ENCODE data around the gene SNRNP40.

DNA sequence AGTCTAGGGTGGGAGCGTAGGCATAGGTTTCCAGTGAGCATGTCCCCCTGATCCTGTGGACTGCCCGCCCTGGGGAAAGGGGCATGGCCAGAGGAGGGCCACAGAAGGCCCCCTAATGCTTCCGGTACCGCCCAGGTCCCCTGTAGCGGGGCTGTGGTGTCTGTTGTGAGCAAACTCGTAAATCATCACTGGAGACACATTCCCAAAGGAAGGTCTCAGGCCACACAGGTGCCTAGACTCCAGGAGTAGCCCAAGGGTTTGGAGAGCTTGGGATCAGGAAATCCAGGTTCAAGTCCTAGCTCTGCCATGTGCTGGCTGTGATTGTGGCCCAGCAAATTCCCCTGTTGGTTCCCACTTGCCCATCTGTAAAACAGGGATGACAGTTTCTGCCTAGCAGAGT is 77.1 kb downstream of the SNRNP40 start:
- TF ChIP-seq, protein P1, sequence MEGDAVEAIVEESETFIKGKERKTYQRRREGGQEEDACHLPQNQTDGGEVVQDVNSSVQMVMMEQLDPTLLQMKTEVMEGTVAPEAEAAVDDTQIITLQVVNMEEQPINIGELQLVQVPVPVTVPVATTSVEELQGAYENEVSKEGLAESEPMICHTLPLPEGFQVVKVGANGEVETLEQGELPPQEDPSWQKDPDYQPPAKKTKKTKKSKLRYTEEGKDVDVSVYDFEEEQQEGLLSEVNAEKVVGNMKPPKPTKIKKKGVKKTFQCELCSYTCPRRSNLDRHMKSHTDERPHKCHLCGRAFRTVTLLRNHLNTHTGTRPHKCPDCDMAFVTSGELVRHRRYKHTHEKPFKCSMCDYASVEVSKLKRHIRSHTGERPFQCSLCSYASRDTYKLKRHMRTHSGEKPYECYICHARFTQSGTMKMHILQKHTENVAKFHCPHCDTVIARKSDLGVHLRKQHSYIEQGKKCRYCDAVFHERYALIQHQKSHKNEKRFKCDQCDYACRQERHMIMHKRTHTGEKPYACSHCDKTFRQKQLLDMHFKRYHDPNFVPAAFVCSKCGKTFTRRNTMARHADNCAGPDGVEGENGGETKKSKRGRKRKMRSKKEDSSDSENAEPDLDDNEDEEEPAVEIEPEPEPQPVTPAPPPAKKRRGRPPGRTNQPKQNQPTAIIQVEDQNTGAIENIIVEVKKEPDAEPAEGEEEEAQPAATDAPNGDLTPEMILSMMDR (IDR thresholded peaks at IDR 0.05) = no peak
- no peak for TF ChIP-seq POLR2A (IDR thresholded peaks at IDR 0.05)
